Epithelial cell of esophagus (primary cell): Measurements from ENCODE around the gene MYZAP.

Experiments
- DNase-seq: peaks from one replicate; pipeline ENCODE4 v3.0.0; 2010; ENCODE audit warnings: low read depth
- H3K4me3 ChIP-seq: 2 replicates; pipeline ENCODE4 v1.5.1; 2011; ENCODE audit warnings: mild to moderate bottlenecking, low read length, control low read depth
- TF ChIP-seq, protein P1 (sequence below): IDR thresholded peaks from 2 replicates; pipeline ENCODE4 v1.5.1; 2011; ENCODE audit warnings: low read depth, mild to moderate bottlenecking, low read length, control low read depth, inconsistent platforms; ENCODE audit not compliant: insufficient read depth; ENCODE audit errors: missing control alignments

The MYZAP gene

DNA sequence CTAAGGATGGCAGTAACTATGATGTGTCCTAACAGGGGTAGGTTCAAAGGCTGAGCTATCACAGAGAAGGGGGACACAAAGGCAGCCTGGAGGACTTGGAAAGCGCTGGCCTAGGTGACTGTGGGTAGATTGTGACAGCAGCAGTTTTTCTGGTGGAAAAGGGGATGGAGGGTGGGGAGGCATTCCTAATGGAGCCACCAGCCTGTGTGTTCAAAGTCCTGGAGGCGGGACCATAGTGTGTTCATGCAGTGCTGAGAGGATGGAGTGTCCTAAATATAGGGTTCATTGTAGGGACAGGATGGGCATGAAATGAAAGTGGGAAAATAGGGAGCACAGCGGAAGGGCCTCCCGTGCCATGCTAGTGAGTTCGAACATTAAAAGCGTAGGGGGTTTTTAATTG, 63.3 kb downstream of the MYZAP start:
- no peak overlapping the region for H3K4me3 ChIP-seq
- TF ChIP-seq, protein P1, sequence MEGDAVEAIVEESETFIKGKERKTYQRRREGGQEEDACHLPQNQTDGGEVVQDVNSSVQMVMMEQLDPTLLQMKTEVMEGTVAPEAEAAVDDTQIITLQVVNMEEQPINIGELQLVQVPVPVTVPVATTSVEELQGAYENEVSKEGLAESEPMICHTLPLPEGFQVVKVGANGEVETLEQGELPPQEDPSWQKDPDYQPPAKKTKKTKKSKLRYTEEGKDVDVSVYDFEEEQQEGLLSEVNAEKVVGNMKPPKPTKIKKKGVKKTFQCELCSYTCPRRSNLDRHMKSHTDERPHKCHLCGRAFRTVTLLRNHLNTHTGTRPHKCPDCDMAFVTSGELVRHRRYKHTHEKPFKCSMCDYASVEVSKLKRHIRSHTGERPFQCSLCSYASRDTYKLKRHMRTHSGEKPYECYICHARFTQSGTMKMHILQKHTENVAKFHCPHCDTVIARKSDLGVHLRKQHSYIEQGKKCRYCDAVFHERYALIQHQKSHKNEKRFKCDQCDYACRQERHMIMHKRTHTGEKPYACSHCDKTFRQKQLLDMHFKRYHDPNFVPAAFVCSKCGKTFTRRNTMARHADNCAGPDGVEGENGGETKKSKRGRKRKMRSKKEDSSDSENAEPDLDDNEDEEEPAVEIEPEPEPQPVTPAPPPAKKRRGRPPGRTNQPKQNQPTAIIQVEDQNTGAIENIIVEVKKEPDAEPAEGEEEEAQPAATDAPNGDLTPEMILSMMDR: no peak
- DNase-seq: no peak

GRCh38 chr15:57655809-57656208, 64.1 kb downstream of the MYZAP start:
- no peak for DNase-seq
- TF ChIP-seq, protein P1: no peak
- H3K4me3 ChIP-seq: no peak overlapping the region

DNA sequence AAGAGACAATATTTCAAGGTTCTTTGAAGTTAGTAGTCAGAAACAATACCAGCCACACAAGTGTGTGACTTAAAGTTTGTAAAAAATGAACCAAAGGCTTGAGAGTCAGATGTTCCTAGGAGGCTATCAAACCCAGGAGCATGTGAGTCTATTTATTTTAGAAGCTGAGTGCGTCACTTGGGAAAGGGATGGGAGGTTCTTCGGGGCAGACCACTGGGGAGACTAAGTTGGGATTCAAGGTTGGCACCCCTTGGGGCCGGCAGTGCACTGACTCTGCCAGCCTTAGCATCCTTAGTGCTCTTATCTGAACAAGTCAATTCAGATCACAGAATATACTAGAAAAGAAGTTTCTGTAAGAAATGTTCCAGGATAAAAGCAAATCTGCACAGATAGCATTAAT, 64.7 kb downstream of the MYZAP start:
- DNase-seq: no peak
- H3K4me3 ChIP-seq: no peak overlapping the region
- TF ChIP-seq, protein P1: no peak

GRCh38 chr15:57657619-57658018, 65.9 kb downstream of the MYZAP start:
- TF ChIP-seq, protein P1: no peak
- DNase-seq: no peak
- no peak overlapping the region for H3K4me3 ChIP-seq

DNA sequence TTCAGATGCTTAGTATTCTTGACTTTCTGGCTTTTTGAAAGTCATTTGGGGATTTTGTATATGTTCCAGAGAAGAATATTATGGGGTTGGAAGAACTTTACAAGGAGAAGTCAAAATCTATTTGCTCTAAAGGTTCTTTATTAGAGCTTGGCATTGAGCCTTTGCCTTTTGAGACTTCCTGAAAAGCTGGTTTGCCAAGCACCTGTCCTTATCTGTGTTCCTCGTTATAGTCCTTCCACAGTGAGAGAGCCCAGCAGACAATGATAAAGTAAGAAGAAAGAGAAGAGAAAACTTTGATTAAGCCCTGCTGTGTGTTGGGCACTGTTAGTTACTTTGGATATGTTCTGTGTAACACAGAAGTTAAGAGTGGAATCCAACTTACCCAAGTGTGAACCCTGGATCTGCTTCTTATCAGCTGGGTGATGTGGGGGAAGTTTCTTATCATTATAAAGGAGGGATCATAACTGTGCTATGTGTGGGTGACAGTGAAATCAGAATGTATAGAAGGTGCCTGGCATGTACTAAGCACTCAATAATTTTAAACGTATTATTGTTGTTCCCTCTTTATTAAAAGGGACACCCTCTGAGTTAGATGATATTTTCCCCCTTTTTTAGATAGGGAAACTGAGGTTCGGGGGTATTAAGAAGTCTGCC, 70.5 kb downstream of the MYZAP start:
- H3K4me3 ChIP-seq: no peak overlapping the region
- TF ChIP-seq, protein P1: no peak
- DNase-seq: peak; percentile 27

- TF ChIP-seq, protein P1: no peak
- no peak overlapping the region for H3K4me3 ChIP-seq
- DNase-seq: no peak
Measured at GRCh38 chr15:57662802-57663201, 71.1 kb downstream of the MYZAP start.

GRCh38 chr15:57663262-57663661, 71.6 kb downstream of the MYZAP start:
- no peak for DNase-seq
- TF ChIP-seq, protein P1: no peak
- no peak overlapping the region for H3K4me3 ChIP-seq
